ENCODE data around the gene VAMP2.

DNA sequence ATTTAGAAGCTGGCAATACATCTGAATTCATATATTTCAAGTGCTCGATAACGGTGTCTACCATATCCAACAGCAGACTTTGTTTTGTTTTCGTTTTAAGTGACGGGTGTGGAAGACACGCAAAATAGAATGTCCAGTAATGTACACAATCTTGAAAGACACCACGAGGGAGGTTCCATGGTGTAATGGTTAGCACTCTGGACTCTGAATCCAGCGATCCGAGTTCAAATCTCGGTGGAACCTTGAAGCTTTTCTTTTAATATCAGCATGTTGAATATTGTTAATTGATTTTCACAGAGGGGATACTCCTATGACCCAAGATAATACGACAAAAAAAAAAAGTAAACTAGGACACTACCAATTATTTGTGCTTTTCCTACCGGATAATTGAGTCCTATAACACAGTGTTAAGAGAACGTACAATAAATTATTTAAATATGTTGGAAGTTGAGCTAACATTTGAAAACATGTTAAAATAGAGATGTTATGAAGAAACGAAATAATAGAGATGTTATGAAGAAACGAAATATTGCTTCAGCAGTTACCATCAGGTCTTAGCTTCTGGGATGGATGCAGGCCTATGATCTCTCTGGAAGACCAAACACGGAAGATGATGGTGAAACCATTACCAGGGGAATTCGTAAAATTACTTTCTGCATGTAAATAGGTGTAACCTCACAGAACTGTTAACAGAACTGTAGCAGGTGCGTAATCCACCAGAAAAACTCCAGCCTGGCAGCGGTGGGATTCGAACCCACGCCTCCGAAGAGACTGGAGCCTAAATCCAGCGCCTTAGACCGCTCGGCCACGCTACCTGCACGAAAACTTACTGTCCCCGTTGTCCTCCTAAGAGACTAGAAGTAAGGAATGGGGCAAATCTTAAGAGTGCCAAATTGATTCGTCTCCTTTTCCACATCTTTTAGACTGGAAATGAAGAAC lies 42.9 kb downstream of the VAMP2 start:
- TF ChIP-seq, protein P1, sequence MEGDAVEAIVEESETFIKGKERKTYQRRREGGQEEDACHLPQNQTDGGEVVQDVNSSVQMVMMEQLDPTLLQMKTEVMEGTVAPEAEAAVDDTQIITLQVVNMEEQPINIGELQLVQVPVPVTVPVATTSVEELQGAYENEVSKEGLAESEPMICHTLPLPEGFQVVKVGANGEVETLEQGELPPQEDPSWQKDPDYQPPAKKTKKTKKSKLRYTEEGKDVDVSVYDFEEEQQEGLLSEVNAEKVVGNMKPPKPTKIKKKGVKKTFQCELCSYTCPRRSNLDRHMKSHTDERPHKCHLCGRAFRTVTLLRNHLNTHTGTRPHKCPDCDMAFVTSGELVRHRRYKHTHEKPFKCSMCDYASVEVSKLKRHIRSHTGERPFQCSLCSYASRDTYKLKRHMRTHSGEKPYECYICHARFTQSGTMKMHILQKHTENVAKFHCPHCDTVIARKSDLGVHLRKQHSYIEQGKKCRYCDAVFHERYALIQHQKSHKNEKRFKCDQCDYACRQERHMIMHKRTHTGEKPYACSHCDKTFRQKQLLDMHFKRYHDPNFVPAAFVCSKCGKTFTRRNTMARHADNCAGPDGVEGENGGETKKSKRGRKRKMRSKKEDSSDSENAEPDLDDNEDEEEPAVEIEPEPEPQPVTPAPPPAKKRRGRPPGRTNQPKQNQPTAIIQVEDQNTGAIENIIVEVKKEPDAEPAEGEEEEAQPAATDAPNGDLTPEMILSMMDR (IDR thresholded peaks at IDR 0.05; ENCODE audit: insufficient read depth, low read length, poor library complexity, severe bottlenecking) = no peak
- TF ChIP-seq EZH2phosphoT487 (conservative IDR thresholded peaks at IDR 0.05; ENCODE audit: low read length) = no peak
